PFSK-1 (cell line): ENCODE results near the gene HRK.

Source experiments
- FOXP2 ChIP-seq: optimal IDR thresholded peaks from 2 replicates; pipeline ENCODE3; 2011; ENCODE audit warnings: borderline replicate concordance, control low read depth, inconsistent platforms; ENCODE audit not compliant: insufficient read depth; ENCODE audit errors: extremely low read length, extremely low read depth
- POLR2AphosphoS5 ChIP-seq: IDR thresholded peaks from 2 replicates; pipeline ENCODE4 v1.6.1; 2012; ENCODE audit warnings: low read depth, mild to moderate bottlenecking, control low read depth, low read length, moderate library complexity
- SIN3A ChIP-seq: IDR thresholded peaks from 2 replicates; pipeline ENCODE4 v1.6.1; 2012; ENCODE audit warnings: mild to moderate bottlenecking, low read length, moderate library complexity, borderline replicate concordance; ENCODE audit not compliant: insufficient read depth
- TAF1 ChIP-seq: IDR thresholded peaks from 2 replicates; pipeline ENCODE4 v1.6.1; 2012; ENCODE audit warnings: low read length, control low read depth, borderline replicate concordance; ENCODE audit not compliant: insufficient read depth

- TF ChIP-seq POLR2AphosphoS5 = no peak
- TF ChIP-seq SIN3A = no peak
- TF ChIP-seq FOXP2 = no peak
- TF ChIP-seq TAF1 = no peak
These were observed at the start of gene HRK for GRCh38 chr12:116881325-116881876.
